GM18870 (cell line): Measurements from ENCODE around the gene PICALM.
"Not testable (repeated sequence)": the region's sequence is repeated elsewhere in the genome, so short reads cannot be mapped to it uniquely, and the experiment has no call there.

ENCODE experiments used
- ATAC-seq: cut with Tn5 transposase; IDR thresholded peaks from one replicate; pipeline ENCODE4 v1.9.1; 2021; ENCODE audit warnings: moderate library complexity; ENCODE audit not compliant: unreplicated experiment

Gene PICALM

DNA sequence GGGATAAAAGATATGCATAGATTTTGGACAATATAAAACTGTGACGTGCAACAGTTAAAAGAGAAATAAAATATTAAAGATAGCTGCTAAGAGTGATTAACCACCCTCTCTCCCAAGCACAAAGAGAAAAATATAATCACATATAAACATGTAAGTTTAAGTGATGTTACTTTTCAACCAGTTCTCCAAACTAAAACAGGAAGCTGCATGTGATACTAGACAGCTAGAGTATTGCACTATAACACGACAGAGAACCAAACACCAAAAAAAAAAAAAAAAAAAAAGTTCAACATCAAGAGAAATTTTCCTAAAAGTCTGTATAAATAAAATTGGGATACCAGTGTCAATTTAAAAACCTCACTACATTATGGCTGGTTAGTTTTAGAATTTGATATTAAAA lies 79.1 kb downstream of the PICALM start:
- no peak for ATAC-seq

DNA sequence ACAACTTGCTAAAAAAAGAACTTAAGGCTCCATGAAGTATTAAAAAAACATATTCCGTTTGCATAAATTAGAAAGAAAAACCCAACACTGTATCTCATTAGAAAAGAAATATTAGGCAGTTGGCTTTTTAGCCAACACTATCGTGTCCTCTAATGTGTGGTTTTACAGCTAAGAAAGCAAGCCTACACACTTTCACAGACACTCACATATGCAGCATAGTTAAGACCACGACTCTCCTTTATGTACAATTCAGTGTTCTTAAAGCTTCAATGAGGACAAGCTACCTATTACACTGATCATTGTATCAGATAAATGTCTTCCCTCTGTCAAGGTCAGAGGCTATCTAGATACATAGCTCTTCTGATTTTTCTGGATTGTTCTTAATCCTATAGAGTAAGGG lies 80.1 kb downstream of the PICALM start:
- no peak for ATAC-seq

DNA sequence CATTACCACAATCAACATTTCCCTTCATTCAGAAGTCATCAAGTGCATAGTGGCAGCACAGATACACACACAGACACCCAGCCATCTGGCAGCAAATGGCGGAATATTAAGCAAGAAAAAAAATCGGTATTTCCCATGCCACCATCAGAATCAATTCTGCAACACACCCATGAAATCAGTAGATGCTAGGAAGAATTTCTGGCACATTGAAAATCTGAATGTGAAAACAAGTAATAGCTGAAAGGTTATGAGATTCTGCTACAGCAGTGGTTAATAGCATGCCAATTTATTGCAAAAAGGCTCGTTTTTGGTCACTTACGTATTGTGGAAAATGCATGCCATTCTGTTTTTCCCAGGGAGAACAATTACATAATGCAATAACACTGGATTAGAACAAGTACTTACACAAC lies 91.1 kb downstream of the PICALM start:
- ATAC-seq = no peak

DNA sequence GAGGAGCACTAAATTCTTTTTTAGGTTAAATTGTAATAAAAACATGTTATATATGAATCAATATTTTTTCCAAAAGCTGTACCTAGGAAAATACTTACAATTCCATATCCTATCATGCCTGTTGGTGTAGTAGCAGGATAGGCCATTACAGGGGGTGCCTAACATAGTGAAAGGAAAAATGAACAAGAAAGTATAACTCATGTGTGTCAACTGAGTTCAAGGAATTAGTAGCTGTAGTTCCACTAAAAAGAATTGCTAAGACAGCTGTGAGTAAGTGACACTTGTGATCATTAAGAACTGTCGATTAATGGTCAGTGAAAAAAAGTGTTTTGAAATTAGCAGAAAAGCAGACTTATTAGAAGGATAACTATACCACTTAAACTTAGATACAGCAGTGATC lies 92.4 kb downstream of the PICALM start:
- no peak for ATAC-seq

DNA sequence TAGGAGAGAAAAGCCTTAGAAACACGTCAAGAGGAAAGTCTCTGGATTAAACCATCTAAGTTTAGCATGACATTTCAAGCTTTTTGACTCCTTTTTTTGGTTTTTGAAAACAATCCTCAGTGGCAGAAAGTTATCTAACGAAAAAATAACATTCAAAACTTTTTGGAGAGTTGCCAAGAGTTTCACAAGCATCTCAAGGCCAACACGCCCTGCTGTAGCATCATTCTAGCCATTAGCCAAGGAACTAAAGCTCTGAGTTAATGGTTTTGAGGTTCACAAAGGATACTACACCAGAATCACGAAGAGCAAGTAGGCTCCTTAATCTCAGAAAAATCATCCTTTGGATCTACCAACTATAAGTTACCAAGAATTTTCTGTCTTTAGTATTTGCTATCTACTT lies 94.8 kb downstream of the PICALM start:
- no peak for ATAC-seq

DNA sequence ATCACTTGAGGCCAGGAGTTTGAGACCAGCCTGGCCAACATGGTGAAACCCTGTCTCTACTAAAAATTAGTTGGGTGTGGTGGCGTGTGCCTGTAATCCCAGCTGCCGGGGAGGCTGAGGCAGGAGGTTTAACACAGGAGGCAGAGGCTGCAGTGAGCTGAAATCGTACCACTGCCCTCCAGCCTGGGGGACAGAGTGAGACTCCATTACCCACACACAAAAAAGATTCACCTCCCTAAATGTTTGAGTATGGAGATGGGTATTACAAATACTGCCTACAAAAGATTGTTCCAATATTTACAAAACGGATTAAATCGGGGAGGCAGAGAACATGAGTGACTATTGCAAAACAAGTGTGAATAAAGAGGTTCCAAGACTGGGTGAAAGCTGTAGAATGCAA lies 98.3 kb downstream of the PICALM start:
- ATAC-seq = no peak

DNA sequence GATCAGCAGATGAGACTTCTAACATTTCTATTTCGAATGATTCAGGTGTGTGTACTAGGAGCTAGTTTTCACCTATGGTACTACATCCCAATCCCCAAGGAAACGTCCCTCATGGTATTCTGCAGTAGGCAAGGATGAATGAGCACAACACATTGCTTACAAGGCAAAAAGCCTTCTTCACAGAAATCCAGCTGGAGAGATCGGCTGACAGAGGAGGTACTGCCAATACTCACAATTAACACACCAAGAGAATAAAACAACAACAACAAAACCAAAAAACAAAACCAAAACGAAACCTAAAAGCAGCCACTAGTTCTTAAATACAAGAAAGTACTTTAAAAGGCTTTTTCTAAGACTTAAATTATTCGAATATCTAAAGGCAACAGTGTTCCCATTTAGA lies 101.4 kb downstream of the PICALM start:
- ATAC-seq = no peak

DNA sequence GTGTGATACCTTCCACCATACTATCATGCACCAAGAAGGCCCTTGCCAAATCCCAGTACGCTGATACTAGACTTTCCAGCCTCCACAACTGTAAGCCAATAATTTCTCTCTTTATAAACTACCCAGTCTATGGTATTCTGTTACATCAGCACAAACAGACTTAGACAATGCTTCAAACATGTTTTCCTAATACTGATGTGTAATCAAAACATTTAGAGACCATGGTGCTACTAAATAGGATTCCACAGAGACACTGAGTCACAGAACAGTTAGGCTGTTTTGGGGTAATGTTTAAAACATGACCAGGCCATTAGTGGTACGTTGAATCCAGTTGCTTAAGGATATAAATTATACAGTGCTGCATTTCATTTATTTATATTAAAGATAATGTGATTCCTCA lies 103.7 kb downstream of the PICALM start:
- no peak for ATAC-seq

DNA sequence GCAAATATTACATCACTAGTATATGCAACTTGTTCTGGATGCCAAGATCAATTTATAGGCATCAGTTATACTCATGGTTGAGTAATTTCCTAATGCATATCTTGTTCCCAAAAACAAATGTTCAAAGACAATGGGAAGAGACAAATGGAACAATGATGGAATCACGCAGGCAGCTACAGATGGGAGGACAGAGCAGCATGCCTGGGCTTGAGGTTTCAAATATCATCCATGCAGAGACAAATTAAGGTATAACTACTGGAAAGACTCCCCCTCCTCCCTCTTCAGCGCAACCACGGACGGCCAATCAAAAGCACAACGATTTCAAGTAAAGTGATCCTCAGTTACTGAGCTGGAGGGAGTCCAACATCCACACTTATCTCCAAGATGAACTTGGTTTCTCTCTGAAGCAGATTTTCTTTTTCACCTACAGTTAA lies 106.9 kb downstream of the PICALM start:
- ATAC-seq = no peak

DNA sequence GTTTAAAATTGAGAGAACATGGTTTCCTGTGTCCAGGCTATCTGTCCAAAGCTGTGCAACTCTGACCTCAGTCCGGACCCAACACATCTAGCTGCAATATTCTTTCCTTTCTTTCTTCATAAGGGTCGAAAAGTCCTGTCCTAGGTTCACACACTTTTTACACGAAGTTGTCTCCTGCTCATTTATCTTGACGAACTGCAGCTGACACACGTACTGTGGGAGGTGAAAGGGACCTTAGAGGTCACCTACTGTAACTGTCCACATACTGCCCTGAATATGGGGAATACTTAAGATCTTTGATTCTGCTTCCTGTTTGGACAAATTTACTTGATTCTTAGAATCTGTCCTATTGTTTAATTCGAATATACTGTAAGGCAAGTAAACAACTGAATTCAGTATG lies 107.8 kb downstream of the PICALM start:
- no peak for ATAC-seq

DNA sequence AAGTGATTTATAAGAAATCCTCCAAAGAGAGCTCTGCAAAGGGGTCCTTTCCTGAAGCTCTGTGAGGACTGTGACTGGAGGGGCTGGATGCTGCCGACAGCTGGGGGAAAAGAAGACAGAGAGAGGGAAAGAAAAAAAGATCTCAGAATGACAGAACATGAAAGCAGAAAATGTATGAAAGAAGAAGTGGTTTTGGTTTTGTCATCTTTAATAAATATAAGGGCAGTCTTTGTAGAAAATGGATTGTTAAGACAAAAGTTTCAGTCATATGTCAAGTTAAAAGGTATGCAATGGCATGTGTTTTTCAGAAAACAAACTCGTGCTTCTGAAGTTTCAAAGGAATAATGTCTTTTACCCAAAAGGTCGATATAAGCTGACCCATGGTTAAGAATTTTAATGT lies 108.2 kb downstream of the PICALM start:
- peak; percentile 41 for ATAC-seq

DNA sequence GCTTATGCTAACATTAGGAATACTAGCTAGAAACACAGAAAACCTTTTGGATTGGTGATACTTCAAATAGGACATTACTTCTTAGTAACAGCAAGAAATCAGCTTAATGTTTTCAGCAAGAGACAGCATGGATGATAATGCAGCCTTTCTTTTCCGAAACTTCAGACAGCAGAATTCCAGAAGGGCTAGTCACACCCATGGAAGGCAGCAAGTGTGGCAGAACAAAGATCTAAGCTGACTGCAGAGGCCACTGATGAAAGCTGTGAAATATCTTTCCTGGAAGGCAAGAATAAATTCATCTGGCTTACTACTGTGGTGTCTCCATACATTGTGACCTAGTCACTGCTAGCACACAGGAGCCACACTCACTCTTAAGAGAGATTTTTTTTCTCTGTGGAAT lies 113.4 kb downstream of the PICALM start:
- no peak for ATAC-seq

DNA sequence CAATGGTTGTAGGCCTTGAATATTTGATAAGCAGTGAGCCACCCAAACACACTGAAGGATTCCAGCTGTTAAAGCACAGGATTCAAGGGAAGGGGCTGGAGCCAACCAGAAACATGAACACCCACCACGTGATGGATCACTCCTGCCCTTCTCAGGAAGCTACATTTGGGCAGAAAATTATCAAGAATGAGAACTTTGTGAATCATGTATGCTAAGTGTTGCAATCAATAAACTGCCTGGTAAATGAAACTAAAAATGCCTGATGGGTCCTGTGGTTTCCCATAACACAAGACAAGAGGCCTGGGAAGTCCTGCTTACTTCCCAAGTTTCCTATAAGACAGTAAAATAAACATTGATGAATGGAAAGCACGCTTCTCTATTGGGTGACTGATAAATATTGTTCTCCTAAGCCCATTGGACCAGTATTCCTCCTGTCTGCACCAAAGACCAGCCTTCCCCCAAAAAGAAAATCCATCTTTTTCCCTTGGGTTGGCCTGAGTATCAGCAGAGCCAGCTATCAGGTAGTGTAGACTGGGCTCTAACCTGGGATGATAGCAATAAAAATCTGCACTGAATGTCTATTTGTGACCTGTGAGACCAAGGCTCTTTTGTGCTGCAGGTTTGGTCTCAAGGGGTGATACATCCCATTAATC lies 115.3 kb downstream of the PICALM start:
- ATAC-seq = no peak

DNA sequence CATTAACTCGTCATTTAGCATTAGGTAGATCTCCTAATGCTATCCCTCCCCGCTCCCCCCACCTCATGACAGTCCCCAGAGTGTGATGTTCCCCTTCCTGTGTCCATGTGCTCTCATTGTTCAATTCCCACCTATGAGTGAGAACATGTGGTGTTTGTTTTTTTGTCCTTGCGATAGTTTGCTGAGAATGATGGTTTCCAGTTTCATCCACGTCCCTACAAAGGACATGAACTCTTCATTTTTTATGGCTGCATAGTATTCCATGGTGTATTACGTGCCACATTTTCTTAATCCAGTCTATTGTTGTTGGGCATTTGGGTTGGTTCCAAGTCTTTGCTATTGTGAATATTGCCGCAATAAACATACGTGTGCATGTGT lies 116.8 kb downstream of the PICALM start:
- not testable (repeated sequence) for ATAC-seq

DNA sequence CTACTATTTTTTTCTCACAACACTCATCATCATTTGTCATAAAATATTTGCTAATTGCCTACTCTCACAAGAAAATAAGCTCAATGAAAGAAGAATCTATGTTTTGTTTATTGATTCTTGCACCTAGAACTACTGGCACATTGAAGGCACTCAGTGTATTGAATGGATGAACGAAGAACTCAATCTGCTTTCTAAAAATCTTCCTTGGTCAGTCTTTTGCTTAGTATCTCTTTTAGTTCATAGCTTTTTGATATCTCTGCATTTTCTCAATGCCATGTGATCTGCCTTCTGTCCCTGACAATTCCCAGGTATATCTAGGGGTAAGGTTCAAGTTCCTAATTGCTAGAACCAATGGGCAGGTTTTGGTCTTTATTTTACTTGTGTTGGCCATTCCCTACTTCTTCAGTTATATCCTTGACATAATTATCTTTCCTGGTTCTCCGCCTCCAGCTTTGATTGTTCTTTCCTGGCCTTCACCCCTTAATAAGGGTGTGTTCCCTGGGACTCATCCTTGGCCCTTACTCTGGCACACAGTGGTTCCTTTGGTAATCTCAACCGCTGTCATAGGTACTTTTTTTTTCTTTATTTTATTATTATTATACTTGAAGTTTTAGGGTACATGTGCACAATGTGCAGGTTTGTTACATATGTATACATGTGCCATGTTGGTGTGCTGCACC lies 117.3 kb downstream of the PICALM start:
- ATAC-seq = no peak

DNA sequence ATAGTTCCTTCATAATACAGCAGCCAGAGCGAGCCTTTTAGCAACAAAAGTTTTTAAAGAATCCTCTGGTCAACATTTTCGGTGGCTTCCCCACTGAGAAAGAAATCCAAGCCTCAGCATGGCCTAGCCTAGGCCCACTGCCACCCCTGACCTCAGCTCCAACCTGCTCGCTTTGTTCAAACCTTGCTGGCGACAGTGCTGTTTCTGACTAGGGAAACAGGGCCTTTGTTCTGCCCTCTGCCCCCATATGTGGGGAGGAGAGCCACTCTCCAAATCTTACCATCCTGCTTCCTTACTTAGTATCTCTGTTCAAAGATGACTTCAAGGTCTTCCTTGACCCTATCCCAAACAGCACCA lies 117.9 kb downstream of the PICALM start:
- no peak for ATAC-seq

DNA sequence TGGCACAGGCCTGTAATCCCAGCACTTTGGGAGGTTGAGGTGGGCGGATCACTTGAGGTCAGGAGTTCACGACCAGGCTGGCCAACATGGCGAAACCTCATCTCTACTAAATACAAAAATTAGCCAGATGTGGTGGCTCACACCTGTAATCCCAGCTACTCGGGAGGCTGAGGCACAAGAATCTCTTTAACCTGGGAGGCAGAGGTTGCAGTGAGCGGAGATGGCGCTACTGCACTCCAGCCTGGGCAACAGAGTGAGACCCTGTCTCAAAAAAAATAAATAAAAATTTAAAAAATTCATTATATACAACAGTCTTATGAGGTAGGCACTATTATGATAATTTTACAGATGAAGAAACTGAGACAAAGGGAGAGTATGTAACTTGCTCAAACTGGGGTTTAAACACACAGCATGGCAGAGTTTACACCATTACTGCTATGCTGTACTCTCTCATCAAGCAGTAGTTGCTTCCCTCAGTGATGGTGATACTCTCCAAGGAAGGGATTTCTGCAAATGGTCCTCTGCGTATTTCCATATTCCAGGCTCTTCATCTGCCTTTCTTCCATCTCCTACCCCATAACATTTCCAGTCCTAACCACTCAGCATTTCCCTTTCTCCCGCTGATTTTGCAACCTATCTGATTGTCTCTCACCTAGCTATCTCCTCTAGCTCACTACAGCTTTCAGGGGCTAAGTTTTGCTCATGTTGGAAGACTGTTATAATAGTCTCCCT lies 118.4 kb downstream of the PICALM start:
- ATAC-seq = no peak

DNA sequence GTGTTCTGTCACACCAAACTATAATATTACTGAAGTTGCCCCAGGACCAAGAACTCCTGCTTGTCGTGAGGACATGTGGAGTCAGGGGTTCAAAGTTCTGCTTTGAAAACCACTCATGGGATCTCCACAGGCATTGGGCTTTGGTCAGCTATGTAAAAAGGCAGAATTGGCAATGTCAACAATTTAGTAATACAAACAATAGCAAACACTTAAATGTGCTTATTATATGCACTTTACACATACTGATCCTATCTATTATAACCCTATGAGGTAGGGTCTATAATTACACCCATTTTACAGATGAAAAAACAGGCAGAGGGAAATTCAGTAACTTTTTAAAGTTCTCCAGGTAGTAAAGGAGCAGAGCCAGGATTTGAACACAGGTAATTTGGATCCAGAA lies 119.1 kb downstream of the PICALM start:
- ATAC-seq = no peak

DNA sequence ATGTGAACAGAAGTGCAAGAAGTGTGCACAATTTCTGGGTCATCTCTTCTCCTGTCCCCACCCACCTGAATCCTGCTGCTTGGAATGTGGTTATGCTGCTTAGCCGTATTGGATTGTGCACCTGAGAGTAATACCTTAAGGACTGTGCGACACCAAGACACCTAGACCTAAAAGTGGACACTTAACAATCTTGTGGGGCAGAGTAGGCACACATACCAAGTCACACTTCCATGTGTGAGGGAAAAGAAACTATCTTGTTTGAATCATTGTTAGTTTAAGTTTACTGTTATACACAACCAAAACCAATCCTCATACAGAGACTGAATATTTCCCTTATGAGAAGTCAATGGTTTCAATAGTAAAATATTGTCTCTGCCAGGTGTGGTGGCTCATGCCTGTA lies 120.0 kb downstream of the PICALM start:
- peak; percentile 41 for ATAC-seq

DNA sequence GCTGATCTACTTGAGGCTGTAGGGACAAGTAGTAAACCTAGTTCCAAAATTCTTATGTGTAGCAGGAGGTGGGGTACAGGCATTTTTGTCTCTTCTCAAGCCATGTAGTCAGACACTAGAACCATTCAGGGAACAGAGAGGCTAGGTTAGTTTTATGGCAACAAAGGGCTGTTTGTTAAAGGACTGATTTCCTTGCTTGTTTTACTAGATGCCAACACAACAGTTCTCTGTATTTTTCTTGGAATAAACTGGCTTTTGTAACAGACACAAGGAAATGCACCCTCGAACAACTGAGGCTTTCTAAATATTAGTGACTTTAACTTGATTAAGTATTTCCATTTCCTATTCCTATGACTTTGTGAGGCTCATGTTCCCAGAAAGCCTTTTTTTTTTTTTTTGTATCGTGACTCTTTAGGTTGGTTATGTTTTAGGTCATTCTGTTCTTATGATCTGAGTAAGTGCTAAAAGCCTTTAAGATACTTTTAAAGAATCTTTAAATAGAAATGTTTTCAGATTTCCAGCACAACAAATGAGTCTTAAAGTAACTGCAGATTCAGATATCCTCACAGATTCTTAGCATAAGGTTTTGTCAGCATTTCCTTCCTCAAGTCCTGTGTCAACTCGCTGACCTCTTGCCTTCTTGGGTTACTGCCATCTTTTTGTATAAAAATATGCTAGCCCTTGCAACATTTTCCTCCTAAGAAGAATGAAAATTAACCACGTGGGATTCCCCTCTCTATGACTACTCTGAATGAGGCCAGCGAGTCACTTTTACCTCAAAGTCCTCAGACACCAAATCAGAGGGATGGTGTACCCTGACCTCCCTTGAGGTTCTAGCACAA lies 121.2 kb downstream of the PICALM start:
- peak; percentile 35 for ATAC-seq

DNA sequence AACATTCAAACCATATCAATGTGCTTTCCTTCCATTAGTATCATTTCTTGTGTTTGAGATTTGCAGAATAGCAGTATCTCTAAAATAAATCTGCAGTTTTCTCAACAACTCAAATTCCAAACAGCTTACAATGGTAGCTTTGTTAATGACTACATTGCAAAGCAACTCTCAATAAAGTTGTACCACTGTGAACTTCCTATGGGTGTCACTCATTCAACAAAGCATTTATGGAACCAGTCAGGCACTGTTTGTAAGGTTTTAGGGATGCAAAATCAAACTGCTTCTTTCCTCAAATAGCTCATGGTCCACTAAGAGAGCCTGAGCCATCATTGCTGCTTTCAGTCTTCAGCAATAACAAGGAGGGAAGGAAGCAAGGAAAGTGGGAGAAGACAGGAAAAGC lies 122.7 kb downstream of the PICALM start:
- no peak for ATAC-seq
